Panc1 (cell line): ENCODE data around the gene PRPF31.

Source experiments
- POLR2AphosphoS5 ChIP-seq: IDR thresholded peaks from 2 replicates; pipeline ENCODE4 v1.6.1; 2012; ENCODE audit warnings: mild to moderate bottlenecking, low read depth, low read length, moderate library complexity
- SIN3A ChIP-seq: IDR thresholded peaks from 2 replicates; pipeline ENCODE4 v1.6.1; 2012; ENCODE audit warnings: low read depth, mild to moderate bottlenecking, low read length, moderate library complexity, borderline replicate concordance; ENCODE audit not compliant: insufficient read depth
- TCF7L2 ChIP-seq: IDR thresholded peaks from 2 replicates; pipeline ENCODE4 v1.6.1; 2011; ENCODE audit warnings: mild to moderate bottlenecking, low read depth, low read length, inconsistent platforms
- TF ChIP-seq, protein P1 (sequence below): fragments of 450-650 bp; IDR thresholded peaks from 2 replicates; pipeline ENCODE4 v1.5.1; 2017; ENCODE audit warnings: mild to moderate bottlenecking
- TF ChIP-seq, protein P2 (sequence below), 2 experiments: IDR thresholded peaks; 2 replicates each; pipeline ENCODE4 v1.6.1; 2011 to 2012; ENCODE audit warnings: low read depth in 2 of 2, control low read depth in 1 of 2, low read length in 1 of 2, mild to moderate bottlenecking in 1 of 2, moderate library complexity in 1 of 2; ENCODE audit not compliant: insufficient read depth in 1 of 2

DNA sequence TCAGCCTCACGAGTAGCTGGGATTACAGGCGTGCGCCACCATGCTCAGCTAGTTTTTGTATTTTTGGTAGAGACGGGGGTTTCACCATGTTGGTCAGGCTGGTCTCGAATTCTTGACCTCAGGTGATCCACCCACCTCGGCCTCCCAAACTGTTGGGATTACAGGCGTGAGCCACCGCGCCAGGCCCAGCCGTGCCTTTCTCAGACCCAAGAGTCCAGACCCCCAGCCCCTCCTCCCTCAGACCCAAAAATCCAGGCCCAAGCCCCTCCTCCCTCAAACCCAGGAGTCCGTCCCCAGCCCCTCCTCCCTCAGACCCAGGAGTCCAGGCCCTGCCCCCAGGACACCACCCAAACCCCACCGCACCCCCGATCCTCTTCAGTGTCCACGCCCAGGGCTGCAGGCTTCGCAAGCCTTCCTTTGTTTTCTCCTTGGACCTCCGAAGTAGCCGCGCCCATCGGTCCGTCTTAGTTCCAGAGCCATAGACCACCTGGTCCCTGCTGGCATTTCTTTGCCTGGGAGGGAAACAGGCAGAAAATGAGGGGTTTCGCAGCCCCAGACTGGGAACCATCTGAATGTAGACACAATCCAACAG, 53.7 kb downstream of the PRPF31 start:
- TF ChIP-seq, protein P1, sequence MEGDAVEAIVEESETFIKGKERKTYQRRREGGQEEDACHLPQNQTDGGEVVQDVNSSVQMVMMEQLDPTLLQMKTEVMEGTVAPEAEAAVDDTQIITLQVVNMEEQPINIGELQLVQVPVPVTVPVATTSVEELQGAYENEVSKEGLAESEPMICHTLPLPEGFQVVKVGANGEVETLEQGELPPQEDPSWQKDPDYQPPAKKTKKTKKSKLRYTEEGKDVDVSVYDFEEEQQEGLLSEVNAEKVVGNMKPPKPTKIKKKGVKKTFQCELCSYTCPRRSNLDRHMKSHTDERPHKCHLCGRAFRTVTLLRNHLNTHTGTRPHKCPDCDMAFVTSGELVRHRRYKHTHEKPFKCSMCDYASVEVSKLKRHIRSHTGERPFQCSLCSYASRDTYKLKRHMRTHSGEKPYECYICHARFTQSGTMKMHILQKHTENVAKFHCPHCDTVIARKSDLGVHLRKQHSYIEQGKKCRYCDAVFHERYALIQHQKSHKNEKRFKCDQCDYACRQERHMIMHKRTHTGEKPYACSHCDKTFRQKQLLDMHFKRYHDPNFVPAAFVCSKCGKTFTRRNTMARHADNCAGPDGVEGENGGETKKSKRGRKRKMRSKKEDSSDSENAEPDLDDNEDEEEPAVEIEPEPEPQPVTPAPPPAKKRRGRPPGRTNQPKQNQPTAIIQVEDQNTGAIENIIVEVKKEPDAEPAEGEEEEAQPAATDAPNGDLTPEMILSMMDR = no peak
- no peak for TF ChIP-seq POLR2AphosphoS5
- TF ChIP-seq SIN3A = no peak
- no peak for TF ChIP-seq TCF7L2
- TF ChIP-seq, protein P2, sequence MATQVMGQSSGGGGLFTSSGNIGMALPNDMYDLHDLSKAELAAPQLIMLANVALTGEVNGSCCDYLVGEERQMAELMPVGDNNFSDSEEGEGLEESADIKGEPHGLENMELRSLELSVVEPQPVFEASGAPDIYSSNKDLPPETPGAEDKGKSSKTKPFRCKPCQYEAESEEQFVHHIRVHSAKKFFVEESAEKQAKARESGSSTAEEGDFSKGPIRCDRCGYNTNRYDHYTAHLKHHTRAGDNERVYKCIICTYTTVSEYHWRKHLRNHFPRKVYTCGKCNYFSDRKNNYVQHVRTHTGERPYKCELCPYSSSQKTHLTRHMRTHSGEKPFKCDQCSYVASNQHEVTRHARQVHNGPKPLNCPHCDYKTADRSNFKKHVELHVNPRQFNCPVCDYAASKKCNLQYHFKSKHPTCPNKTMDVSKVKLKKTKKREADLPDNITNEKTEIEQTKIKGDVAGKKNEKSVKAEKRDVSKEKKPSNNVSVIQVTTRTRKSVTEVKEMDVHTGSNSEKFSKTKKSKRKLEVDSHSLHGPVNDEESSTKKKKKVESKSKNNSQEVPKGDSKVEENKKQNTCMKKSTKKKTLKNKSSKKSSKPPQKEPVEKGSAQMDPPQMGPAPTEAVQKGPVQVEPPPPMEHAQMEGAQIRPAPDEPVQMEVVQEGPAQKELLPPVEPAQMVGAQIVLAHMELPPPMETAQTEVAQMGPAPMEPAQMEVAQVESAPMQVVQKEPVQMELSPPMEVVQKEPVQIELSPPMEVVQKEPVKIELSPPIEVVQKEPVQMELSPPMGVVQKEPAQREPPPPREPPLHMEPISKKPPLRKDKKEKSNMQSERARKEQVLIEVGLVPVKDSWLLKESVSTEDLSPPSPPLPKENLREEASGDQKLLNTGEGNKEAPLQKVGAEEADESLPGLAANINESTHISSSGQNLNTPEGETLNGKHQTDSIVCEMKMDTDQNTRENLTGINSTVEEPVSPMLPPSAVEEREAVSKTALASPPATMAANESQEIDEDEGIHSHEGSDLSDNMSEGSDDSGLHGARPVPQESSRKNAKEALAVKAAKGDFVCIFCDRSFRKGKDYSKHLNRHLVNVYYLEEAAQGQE (IDR thresholded peaks at IDR 0.05; ENCODE audit: insufficient read depth in 1 of 2, low read depth in 2 of 2, low read length in 1 of 2) = no peak
